GM21619 (cell line): Measurements from ENCODE around the gene VAC14.

Experiments used
- ATAC-seq: cut with Tn5 transposase; IDR thresholded peaks from one replicate; pipeline ENCODE4 v1.9.1; 2021; ENCODE audit not compliant: unreplicated experiment

VAC14 gene

GRCh38 chr16:70664325-70665112 is 136.4 kb downstream of the VAC14 start:
- no peak for ATAC-seq

- ATAC-seq, result no peak
Observed at GRCh38 chr16:70663524-70664324, 137.2 kb downstream of the VAC14 start.

GRCh38 chr16:70662991-70663523 is 137.9 kb downstream of the VAC14 start:
- ATAC-seq, result no peak

GRCh38 chr16:70661918-70662641 is 138.9 kb downstream of the VAC14 start:
- no peak for ATAC-seq

DNA sequence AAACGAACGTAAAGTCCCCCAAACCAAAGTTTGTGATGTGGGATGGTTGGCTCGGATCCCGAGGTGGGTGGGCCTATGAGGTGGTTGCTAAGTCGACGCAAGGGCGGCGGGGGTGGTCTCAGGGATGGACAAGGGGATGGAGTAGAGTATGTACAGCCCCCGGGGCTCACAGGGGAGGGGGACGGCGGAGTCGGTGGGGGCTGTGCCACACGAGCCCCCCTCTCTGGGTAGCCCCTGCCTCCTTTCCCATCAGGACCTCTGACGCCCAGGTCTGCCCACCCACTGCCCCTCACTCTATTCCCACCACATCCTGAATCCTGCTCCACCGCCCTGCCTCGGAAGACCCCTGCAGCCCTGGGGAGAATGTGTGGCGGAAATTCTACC is 139.4 kb downstream of the VAC14 start:
- ATAC-seq, result no peak

- ATAC-seq, result no peak
Observed at GRCh38 chr16:70660672-70661350, 140.1 kb downstream of the VAC14 start.

DNA sequence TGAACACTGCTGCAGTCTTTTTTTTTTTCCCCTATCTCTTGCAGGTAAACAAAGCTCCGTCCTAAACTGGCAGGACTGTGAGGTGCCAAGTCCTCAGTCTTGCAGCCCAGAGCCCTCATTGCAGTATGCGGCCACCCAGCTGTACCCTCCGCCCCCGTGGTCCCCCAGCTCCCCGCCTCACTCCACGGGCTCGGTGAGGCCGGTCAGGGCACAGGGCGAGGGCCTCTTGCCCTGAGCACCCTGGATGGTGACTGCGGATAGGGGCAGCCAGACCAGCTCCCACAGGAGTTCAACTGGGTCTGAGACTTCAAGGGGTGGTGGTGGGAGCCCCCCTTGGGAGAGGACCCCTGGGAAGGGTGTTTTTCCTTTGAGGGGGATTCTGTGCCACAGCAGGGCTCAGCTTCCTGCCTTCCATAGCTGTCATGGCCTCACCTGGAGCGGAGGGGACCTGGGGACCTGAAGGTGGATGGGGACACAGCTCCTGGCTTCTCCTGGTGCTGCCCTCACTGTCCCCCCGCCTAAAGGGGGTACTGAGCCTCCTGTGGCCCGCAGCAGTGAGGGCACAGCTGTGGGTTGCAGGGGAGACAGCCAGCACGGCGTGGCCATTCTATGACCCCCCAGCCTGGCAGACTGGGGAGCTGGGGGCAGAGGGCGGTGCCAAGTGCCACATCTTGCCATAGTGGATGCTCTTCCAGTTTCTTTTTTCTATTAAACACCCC is 140.8 kb downstream of the VAC14 start:
- ATAC-seq, result no peak

DNA sequence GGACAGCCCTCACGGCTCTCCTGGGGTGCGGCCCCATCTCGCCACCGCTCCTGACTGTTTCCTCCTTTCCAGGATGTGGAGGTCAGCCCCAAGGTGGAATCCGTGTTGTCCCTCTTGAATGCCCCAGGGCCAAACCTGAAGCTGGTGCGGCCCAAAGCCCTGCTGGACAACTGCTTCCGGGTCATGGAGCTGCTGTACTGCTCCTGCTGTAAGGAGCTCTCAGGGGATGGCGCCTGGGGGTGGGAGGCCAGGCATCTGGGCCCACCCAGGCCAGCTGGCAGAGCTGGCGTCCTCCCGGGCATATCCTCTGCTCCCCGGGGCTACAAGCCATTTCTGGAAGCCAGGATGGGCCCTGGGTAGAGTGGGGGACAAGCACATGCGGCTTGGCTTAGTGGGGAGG is 141.4 kb downstream of the VAC14 start:
- ATAC-seq, result no peak

DNA sequence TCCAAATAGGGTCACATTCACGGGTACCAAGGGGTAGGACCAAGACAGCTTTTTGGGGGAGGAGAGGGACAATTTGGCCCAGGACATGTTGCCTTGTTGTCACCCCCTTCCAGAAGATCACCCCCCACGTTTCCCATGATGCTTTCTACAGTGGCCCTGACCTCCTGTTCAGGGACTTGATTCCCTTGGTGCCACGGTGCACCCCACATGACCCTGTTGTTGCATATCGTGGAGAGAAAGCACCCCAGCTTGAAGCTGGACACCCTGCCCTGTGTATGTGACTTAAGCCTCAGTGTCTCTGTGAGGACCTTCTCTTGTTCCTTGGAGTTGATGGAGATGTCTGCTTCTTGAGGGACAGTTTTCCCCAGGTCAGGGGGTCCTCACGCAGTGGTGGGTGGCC is 142.0 kb downstream of the VAC14 start:
- no peak for ATAC-seq

- no peak for ATAC-seq
Observed at GRCh38 chr16:70657956-70658355, 143.0 kb downstream of the VAC14 start.

DNA sequence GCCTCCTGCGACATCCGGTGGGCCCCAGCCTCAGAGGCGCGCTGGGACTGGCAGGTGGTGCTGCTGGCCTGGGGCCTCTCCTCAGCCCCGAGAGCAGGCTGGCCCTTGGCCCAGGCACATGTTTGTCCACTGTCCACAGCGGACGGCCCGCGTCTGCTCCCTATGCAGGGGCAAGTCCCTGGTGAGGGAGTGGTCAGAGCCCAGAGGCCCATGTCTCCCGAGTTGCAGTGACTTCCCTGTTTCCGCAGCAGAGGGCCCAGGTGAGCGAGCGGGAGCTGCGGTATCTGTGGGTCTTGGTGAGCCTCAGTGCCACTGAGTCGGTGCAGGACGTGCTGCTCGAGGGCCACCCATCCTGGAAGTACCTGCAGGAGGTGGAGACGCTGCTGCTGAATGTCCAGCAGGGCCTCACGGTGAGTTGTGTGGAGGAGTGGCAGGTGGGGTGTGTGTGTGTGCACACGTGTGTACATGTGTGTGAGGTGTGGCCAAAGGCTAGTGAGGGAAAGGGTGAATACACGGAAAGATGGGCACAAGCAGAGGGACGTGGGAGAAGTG is 144.2 kb downstream of the VAC14 start:
- ATAC-seq, result no peak

DNA sequence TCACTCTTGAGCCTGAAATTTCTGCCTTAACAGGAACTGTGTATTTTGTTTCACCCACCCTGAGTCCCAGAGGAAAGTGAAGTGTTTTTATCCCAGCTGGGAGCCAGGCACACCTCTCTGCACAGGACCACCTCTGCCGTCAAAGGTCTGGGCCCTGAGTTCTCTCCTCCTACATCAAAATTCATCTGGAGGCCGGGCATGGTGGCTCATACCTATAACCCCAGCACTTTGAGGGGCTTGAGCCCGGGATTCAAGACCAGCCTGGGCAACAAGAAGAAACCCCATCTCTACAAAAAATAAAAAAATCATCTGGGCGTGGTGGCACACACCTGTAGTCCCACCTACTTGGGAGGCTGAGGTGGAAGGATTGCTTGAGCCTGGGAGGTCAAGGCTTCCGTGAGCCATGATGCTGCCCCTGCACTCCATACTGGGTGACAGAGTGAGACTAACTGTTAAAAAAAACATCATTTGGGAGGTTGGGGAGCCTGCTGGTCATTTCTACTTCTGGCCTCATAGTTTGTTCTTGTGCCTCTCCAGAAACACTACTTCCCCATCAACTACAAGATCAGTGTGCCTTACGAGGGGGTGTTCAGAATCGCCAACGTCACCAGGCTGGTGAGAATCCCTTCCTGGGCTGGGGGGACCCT is 144.8 kb downstream of the VAC14 start:
- ATAC-seq, result no peak

- ATAC-seq, result no peak
Observed at GRCh38 chr16:70653809-70654771, 146.9 kb downstream of the VAC14 start.

DNA sequence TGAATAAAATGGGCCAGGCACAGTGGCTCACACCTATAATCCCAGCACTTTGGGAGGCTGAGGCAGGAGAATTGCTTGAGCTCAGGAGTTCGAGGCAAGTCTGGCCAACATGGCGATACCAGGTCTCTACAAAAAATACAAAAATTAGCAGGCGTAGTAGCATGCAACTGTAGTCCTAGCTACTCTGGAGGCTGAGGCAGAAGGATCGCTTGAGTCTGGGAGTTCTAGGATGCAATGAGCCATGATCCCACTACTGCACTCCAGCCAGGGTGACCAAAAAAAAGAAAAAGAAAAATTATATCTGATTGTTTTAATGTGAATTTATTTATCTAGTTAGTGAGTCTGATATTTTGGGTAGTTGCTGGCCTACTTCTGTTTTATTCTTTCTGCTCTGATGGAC is 147.6 kb downstream of the VAC14 start:
- ATAC-seq, result no peak

DNA sequence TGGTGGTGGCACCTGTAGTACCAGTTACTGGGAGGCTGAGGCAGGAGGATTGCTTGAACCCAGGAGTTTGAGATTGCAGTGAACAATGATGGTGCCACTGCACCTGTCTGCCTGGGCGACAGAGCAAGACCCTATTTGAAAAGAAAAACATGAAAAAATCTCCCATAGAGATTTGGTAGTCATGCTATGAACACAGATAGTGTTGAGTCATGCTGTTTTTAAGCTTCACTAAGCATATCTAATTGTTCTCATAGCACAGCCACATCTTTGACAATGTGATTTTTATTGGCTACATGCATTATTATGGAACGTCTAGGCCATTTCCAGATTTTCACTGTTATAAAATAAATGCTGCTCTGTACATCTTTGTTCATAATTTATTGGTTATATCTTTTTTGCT is 148.6 kb downstream of the VAC14 start:
- ATAC-seq, result no peak

DNA sequence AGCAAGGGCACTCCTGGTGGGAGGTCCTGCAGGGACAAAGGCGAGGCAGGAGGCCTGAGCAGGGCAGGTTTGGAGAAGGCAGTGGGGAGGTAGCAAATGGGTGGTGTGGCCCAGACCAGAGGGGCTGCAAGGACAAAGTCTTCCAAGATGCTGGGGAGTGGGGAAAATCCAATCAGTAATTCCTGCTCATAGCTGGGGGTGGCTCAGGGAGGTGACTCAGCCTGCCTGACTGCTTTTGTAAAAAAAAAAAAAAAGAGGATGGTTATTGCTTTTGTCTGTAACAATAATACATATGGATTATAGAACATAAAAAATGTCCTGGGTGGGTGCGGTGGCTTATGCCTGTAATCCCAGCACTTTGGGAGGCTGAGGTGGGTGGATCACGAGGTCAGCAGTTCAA is 149.4 kb downstream of the VAC14 start:
- ATAC-seq, result no peak

GRCh38 chr16:70650216-70650615 is 150.7 kb downstream of the VAC14 start:
- no peak for ATAC-seq

GRCh38 chr16:70649300-70649699 is 151.7 kb downstream of the VAC14 start:
- no peak for ATAC-seq
